ENCODE results near the gene DSP.
A peak's percentile ranks its signal among the peaks of the same experiment; 100 is the strongest.

The DSP gene, protein sequence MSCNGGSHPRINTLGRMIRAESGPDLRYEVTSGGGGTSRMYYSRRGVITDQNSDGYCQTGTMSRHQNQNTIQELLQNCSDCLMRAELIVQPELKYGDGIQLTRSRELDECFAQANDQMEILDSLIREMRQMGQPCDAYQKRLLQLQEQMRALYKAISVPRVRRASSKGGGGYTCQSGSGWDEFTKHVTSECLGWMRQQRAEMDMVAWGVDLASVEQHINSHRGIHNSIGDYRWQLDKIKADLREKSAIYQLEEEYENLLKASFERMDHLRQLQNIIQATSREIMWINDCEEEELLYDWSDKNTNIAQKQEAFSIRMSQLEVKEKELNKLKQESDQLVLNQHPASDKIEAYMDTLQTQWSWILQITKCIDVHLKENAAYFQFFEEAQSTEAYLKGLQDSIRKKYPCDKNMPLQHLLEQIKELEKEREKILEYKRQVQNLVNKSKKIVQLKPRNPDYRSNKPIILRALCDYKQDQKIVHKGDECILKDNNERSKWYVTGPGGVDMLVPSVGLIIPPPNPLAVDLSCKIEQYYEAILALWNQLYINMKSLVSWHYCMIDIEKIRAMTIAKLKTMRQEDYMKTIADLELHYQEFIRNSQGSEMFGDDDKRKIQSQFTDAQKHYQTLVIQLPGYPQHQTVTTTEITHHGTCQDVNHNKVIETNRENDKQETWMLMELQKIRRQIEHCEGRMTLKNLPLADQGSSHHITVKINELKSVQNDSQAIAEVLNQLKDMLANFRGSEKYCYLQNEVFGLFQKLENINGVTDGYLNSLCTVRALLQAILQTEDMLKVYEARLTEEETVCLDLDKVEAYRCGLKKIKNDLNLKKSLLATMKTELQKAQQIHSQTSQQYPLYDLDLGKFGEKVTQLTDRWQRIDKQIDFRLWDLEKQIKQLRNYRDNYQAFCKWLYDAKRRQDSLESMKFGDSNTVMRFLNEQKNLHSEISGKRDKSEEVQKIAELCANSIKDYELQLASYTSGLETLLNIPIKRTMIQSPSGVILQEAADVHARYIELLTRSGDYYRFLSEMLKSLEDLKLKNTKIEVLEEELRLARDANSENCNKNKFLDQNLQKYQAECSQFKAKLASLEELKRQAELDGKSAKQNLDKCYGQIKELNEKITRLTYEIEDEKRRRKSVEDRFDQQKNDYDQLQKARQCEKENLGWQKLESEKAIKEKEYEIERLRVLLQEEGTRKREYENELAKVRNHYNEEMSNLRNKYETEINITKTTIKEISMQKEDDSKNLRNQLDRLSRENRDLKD (N-terminal part only)

DNA sequence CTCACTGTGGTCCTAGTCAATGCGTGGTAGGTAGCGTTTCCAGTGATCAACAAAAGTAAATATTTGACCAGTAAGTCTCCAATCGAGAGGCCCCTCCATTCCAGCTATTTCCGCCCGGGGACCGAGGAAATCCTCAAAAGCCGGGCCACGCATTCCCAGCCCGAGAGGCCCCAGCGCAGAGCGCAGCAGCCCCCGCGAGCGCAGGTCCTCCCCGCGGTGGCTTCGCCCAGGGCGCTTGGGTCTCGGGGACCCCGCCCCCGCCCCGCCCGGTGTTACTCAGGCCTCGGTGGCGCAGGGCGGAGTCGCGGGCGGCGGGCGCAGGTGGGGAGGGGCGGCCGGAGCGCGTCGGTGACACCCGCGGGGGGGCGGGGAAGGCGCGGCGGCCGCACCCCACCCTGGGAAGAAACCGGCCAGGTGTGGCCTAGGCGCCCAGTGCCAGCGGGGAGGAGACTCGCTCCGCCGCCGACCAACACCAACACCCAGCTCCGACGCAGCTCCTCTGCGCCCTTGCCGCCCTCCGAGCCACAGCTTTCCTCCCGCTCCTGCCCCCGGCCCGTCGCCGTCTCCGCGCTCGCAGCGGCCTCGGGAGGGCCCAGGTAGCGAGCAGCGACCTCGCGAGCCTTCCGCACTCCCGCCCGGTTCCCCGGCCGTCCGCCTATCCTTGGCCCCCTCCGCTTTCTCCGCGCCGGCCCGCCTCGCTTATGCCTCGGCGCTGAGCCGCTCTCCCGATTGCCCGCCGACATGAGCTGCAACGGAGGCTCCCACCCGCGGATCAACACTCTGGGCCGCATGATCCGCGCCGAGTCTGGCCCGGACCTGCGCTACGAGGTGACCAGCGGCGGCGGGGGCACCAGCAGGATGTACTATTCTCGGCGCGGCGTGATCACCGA is at the start of gene DSP:
DSP (plus strand) TSS at position 497 of the 890 bp plus-strand sequence; CDS start at position 742, 245 bp downstream.
- peak in 1 of 2 donors; percentile 4 for DNase-seq (ENCODE audit: low read depth in 1 of 2, low spot score in 1 of 2)

GRCh38 chr6:7493866-7494265 is 47.6 kb upstream of the DSP start:
- DNase-seq (ENCODE audit: low read depth in 1 of 2, low spot score in 1 of 2), result no peak

DNA sequence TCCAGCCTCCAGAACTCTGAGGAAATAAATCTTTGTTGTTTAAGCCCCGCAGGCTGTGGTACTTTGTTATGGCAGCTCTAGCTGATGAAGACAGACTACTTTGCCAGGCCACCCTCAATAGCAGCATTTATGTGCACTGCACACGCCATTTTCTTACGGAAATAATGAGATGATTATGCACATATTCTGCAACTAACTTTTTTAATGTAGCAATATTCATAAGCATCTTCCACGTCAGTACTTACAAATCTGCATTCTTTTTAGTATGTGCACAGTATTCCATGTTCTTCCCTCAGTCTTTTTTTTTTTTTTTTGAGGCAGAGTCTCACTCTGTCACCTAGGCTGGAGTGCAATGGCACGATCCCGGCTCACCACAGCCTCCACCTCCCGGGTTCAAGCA is 46.8 kb upstream of the DSP start:
- DNase-seq (ENCODE audit: low read depth in 1 of 2, low spot score in 1 of 2), result no peak

DNA sequence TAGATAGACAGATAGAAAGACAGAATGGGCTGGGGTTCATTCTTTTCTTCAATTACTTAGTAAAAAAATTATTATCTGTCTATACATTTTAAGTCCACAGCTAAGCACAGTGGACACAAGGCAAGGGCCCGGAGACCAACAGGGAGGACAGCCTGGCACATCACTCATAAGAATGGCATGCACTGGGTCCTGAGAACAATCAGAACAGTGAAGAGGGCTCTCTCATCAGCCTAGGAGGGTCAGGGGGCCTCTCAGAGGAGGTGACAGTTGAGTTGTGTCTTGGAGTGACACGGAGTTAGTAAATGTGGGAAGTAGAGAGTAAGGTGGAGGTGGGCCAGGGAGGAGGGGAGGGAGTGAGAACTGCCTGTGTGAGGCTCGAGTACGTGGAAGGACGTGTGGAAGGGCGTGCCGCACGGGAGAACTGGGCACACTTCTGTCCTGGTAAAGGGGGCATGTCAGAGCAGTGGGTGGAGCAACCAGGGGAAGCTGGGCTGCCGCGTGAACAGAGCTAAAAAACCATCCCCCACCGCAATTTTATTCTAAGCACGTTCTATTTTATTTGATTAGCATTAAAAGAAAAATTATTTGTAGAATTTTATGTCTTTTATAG is 45.1 kb upstream of the DSP start:
- no peak for DNase-seq (ENCODE audit: low read depth in 1 of 2, low spot score in 1 of 2)

GRCh38 chr6:7500752-7501282 is 40.7 kb upstream of the DSP start:
- DNase-seq (ENCODE audit: low read depth in 1 of 2, low spot score in 1 of 2), result no peak

- DNase-seq (ENCODE audit: low read depth in 1 of 2, low spot score in 1 of 2), result no peak
Observed at GRCh38 chr6:7502743-7503142, 38.7 kb upstream of the DSP start.

DNA sequence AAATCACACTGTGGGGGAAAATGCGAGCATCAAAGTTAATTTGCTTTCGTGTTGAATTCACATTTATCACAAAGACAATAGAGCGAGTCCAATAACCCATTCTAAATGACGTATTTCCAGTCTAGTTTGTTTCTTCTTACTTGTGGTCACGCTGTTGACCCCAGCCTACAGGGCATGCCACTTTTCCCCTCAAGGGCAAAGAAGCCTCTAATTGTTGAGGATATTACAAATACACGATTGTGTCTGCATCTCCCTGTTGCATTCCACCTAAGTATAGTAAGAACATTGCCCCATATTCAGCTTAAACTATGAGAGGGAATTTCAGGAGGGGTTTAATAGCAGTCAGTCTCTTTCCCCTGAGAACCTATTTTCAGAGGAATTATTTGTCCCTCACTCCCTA is 37.4 kb upstream of the DSP start:
- DNase-seq (ENCODE audit: low read depth in 1 of 2, low spot score in 1 of 2), result no peak

DNA sequence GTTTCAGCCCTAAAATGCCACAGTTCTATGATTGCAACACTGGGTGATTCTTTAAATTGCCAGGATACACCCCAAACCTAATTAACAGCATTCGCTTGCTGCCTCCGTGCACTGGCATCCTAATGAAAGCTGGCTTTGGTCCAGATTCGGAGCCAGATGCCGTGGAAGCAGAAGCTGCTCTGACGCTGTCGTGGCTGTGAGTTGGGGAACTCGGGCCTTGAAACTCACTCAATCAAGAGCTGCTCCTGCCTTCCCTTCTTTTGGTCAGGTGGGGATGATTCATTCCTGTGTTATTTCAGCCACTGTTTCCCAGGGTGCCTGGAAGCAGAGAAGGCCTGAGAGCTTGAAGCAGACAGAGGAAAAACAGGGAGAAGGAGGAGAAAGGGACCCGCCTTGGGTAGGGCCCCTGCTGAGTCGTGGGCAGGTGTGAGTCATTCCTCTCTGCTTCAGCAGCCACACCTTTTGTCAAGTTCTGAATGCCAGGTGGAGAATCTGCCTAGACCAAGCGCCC is 36.2 kb upstream of the DSP start:
- DNase-seq (ENCODE audit: low read depth in 1 of 2, low spot score in 1 of 2), result no peak

GRCh38 chr6:7507600-7507999 is 33.9 kb upstream of the DSP start:
- DNase-seq (ENCODE audit: low read depth in 1 of 2, low spot score in 1 of 2), result no peak

DNA sequence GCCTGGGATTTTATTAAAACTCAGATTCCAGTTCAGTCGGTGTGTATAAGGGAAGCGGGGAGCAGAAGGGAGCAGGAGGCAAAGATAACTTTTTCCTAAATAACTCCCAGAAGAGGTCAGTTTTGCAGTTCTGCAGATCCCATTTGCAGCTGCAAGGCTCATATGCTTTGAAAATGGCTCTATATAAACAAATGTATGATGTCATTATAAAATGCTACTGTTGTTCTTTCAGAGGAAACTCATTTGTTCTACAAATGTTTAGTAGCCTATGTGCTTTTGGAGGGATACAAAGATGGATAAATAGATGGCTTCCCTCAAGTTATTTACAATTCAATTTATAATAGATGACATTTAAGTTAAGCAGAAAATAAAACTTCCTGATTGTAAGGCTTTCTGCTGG is 29.2 kb upstream of the DSP start:
- no peak for DNase-seq (ENCODE audit: low read depth in 1 of 2, low spot score in 1 of 2)

- DNase-seq (ENCODE audit: low read depth in 1 of 2, low spot score in 1 of 2), result no peak
Observed at GRCh38 chr6:7513529-7513928, 27.9 kb upstream of the DSP start.

- no peak for DNase-seq (ENCODE audit: low read depth in 1 of 2, low spot score in 1 of 2)
Observed at GRCh38 chr6:7515363-7515762, 26.1 kb upstream of the DSP start.

DNA sequence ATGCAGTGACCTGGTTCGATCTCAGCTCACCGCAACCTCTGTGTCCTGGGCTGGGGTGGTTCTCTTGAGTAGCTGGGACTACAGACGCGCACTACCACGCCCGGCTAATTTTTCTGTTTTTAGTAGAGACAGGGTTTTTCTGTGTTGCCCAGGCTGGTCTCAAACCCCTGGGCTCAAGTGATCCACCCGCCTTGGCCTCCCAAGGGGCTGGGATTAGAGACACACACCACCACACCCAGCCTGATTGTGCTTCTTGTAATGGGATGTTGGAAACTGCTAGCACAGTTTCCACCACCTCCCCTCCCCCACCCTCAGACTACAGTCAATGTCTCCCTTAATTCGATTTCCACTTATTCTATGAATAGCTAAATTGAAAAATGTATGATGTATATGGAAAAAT is 22.6 kb upstream of the DSP start:
- DNase-seq (ENCODE audit: low read depth in 1 of 2, low spot score in 1 of 2), result no peak

- DNase-seq (ENCODE audit: low read depth in 1 of 2, low spot score in 1 of 2), result no peak
Observed at GRCh38 chr6:7522873-7523272, 18.6 kb upstream of the DSP start.

- no peak for DNase-seq (ENCODE audit: low read depth in 1 of 2, low spot score in 1 of 2)
Observed at GRCh38 chr6:7523922-7524321, 17.5 kb upstream of the DSP start.

DNA sequence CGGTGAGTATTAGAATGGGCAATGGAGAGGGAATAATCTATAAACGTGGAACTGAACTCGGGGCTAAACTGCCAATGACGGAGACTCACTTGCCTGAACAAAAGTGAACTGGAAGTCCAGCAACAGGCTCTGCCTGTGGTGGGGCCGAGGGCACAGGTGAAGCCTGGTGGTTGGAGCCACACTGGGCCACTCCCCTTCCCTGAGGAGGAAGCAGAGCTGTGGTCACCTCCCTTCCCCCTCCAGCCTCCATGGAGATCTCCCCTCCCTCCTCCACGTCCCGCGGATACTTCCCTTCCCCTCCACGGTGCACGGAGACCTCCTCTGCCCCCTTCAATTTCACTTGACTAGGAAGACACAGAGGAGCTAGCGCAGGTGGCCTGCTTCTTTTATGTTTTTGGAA is 14.7 kb upstream of the DSP start:
- no peak for DNase-seq (ENCODE audit: low read depth in 1 of 2, low spot score in 1 of 2)

- DNase-seq (ENCODE audit: low read depth in 1 of 2, low spot score in 1 of 2), result no peak
Observed at GRCh38 chr6:7528565-7528964, 12.9 kb upstream of the DSP start.

DNA sequence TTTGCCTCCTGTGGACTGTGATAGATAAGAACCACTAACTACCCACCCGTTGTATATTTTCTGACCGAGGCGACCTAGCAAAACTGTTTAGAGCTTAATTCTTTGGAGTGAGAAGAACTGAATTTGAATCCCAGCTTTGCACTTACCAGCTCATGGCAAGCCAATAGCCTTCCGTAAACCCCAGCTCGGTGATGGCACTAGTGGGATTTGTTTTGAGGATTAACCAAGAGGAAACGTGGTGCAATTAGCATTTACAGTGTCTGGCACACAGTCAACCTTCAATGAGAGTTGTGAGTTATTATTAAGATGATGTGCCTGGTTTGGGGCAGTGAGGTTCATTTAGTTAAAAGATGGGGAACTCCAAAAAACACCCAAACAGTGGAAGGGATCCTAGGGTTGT is 12.3 kb upstream of the DSP start:
- DNase-seq (ENCODE audit: low read depth in 1 of 2, low spot score in 1 of 2), result no peak

- no peak for DNase-seq (ENCODE audit: low read depth in 1 of 2, low spot score in 1 of 2)
Observed at GRCh38 chr6:7532232-7532631, 9.2 kb upstream of the DSP start.

DNA sequence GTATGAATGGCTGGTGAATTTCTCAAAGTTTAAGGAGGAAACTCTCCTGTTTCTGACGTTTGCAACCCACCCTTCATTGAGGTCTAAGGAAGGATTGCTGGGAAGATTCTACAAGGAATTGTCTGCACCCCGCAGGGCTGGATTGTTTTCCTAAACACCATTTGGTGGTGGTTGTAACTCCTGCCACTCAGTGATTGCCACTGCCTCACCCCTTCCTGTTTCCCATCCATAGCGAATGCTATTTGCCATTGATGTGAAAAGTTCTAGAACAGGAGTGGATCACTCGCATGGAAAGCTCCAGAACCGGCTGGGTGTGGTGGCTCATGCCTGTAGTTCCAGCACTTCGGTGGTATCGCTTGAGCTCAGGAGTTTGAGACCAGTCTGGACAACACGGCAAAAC is 8.7 kb upstream of the DSP start:
- DNase-seq (ENCODE audit: low read depth in 1 of 2, low spot score in 1 of 2), result no peak
